T-helper 22 cell (primary cell): ENCODE measurements around the gene ZDHHC23.

ENCODE experiments used
- DNase-seq: peaks from one replicate; pipeline ENCODE4 v3.0.0-alpha.2; 2020; ENCODE audit warnings: low read depth

Gene ZDHHC23

DNA sequence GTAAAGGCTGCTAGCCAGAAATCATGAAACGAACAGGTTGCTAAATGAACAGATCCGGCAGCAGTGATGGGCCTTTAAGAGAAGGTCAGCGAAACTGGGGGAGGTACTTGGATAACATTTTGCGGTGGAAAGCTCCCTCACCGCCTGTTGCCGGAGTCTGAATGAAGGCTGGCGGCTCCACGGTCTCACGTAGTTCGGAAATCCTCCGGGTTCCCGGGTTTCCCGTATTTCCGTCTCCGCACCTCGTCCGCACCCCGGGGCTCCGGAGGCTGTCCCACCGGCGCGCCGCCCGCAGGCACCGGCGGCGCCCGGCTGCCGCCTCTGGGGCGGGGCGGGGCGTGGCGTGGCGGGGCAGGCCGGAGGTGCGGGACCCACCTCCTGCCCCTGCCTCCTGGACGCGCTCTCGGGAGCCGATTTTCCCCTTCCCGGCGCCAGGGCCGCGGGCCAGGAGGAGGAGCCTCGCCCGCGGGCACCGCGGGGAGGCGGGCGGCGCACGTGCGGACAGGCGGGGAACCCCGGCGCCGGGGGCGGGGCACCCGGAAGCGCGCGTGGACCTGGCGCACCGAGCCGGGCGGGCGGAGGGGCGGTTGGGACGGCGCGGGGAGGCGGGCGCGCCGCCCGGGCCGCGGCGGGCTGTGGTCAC is at the start of gene ZDHHC23:
Gene ZDHHC23 (plus strand): TSS at position 642 of the 643 bp plus-strand sequence. CDS start 790 bp downstream, outside the sequence.
- DNase-seq: peak; percentile 70

GRCh38 chr3:113898892-113899291 is 48.9 kb upstream of the ZDHHC23 start:
- no peak for DNase-seq

GRCh38 chr3:113906568-113907140 is 41.2 kb upstream of the ZDHHC23 start:
- DNase-seq: no peak

DNA sequence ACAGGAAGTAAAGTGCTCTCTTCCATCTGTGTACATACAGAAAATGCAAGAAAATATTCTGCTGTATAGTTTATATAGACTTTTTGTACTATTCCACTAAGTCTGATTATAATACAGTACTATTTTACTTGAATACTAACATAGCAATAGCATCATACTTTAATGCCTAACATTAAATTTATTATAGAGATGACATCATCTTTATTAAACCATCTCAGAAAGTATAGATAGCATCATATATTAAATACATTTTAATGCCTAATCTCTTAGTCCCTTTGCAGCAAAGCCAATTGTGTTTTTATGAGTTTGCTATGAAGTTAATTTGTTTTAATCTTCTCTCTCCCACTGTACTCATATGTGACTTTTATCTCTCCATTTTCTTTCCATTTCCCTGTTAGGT is 39.7 kb upstream of the ZDHHC23 start:
- no peak for DNase-seq

GRCh38 chr3:113910966-113911365 is 36.8 kb upstream of the ZDHHC23 start:
- no peak for DNase-seq

DNA sequence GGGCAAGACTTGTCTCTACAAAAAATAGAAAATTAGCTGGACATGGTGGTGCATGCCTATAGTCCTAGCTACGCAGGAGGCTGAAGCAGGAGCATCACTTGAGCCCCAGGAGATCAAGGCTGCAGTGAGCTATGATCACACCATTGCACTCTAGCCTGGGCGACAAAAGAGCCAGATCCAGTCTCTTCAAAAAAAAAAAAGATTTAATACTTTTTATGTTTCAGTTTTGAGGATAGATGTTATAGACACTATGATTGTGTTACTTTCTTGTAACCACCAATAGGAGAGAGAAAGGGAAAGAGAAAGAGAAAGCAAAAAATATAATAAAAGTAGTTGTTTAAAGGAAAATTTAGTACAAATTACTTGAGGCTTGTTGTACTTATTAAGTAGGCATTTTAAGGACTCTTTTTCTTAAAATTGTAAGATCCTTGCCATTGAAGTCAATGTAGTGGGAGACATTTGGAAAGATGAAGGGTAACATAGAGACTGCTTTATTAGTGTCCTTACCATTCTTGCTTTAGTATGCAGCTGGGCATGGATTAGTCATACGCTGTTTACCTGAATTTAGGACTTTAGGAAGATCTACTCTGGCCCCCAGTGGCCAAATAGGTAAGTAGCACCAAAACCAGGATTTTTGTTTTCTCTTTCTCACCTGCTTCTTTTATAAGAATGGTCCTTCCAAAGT is 35.1 kb upstream of the ZDHHC23 start:
- no peak for DNase-seq

DNA sequence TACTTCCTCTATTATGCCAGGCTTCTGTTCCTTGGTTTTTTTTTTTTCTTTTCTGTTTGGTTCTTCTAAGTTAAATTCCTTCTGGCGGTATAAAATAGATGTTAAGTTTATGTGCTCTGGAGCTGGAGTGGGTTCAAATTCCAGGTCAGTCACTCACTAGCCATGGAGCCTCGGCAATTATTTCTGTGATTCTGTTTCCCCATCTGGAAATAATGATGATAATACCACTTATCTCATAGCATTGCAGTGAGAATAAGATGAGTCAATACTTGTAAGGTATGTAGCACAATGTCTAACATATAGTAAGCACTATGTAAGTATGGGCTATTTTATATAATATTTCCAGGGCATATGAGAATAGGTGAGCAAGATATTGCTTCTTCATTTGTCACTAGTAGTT is 33.2 kb upstream of the ZDHHC23 start:
- no peak for DNase-seq

GRCh38 chr3:113927556-113927955 is 20.3 kb upstream of the ZDHHC23 start:
- no peak for DNase-seq

- DNase-seq: no peak
Observed at GRCh38 chr3:113946831-113947230, 982 bp upstream of the ZDHHC23 start.

- no peak for DNase-seq
Observed at GRCh38 chr3:113948015-113948917, 453 bp downstream of the ZDHHC23 start.

DNA sequence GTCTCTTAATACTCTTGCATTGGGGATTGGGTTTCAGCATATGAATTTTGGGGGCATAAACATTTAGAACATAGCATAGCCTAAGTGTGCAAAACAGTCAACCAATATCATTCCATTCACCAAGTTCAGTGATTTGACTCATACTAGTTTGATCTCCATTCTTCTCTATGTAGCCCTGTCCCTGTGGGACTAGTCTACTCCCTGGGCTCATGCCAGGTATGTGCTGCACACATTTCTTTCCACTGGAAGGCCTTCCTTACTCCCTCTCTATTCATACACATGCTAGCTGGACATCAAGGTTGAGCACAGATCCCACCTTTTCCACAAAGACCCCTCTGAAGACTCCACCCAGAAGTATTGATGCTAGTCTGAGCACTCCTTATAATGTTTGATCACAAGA is 5.1 kb downstream of the ZDHHC23 start:
- no peak for DNase-seq

DNA sequence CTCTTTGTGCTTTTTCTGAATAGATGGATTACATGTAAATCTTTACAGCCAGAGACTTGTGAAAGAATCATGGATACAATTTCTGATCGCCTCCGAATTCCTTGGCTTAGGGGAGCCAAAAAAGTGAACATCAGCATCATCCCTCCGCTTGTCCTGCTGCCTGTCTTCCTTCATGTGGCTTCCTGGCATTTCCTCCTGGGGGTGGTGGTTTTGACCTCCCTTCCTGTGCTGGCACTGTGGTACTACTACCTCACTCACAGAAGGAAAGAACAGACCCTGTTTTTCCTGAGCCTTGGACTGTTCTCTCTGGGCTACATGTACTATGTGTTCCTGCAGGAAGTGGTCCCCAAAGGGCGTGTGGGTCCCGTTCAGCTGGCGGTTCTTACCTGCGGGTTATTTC is 5.9 kb downstream of the ZDHHC23 start:
- no peak for DNase-seq

- DNase-seq: no peak
Observed at GRCh38 chr3:113954091-113954685, 6.4 kb downstream of the ZDHHC23 start.

DNA sequence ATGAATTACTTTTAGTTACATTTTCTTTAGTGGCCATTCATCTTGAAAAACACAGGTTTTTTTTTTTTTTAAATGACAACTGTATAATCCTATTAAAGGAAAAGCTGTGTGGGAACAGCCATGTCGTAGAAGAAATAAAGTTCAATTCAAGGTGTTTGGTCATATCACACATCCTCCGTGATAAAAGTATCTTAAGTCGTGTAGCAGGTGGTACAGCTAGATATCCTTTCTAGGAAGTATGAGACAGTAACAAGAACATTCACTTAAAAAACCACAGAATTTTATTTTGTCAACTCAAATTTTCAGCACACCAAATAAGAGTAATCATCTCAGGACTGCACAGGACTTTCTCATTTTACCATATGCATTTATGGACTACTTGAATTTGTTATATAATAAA is 16.1 kb downstream of the ZDHHC23 start:
- DNase-seq: no peak

GRCh38 chr3:113966172-113966571 is 18.4 kb downstream of the ZDHHC23 start:
- DNase-seq: no peak

DNA sequence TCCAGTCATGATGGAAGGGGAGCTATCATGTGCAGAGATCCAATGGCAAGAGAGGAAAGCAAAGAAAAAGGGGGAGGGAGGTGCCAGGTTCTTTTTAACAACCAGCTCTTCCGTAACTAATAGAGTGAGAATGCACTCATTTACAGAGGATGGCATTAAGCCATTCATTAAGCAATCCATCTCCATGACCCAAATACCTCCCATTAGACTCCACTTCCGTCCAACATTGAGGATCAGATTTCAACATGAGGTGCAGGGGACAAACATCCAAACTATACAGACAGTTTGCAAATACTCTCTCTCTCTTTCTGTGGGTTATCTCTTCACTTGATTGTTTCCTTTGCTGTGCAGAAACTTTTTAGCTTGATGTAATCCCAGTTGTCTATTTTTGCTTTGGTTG is 21.2 kb downstream of the ZDHHC23 start:
- no peak for DNase-seq

GRCh38 chr3:113977822-113978221 is 30.0 kb downstream of the ZDHHC23 start:
- no peak for DNase-seq

DNA sequence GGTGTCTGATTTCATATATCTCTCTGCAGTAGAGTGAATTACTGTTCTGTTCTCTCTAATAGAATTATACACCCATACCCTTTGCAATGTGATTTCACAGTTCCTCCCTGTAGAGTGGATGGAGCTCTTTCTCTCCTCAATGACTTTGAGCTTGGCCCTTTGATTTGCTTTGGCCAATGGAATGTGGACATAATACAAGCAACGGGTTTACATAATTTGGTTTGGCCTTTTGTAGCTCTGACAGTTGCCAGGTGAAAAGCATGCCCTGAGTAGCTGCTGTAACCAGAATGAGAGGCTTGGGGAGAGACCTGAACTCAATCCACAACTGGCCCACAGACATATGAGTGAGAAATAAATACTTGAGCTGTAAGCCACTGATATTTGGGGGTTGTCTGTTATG is 32.1 kb downstream of the ZDHHC23 start:
- DNase-seq: no peak

- no peak for DNase-seq
Observed at GRCh38 chr3:113981803-113982202, 34.0 kb downstream of the ZDHHC23 start.

GRCh38 chr3:113983544-113983943 is 35.7 kb downstream of the ZDHHC23 start:
- no peak for DNase-seq

GRCh38 chr3:113985541-113985940 is 37.7 kb downstream of the ZDHHC23 start:
- no peak for DNase-seq

- DNase-seq: no peak
Observed at GRCh38 chr3:114005481-114005880, 57.7 kb downstream of the ZDHHC23 start.
